Cardiac ventricle fibroblast (primary cell): Measurements from ENCODE around the gene DZIP3. TPM values are rescaled to one million over a fixed set of nuclear protein-coding genes. Genes with fewer than 3 reads are reported as not detected.

Source experiments
- total RNA-seq: library from RNA; depleted of rRNA; stranded (reverse); fragments of >200 nt; gene quantifications from 2 replicates; pipeline ENCODE4 v1.2.3, GENCODE V29; 2015

DZIP3 gene
- total RNA-seq, result 6.1 and 7.0 TPM in 2 replicates

GRCh38 chr3:108589081-108589997, at the start of gene DZIP3, which contains the start of gene CIP2A:
Gene DZIP3, plus strand, starts transcription at chr3:108589722. Its CDS starts 15,685 bp downstream, at chr3:108605407.
Gene CIP2A, minus strand, starts transcription at chr3:108589438. Its CDS starts 63 bp downstream, at chr3:108589375.

Other genes starting within 250 kb of the DZIP3 start
- gene MYH15, start 79.1 kb upstream of the DZIP3 start, total RNA-seq, result 0.10 TPM in 1 of 2 replicates, not detected in the other
- gene CIP2A, start 284 bp upstream of the DZIP3 start, total RNA-seq, result 3.3 and 4.0 TPM in 2 replicates
- not detected in 2 replicates for gene RETNLB, start 167.7 kb downstream of the DZIP3 start, total RNA-seq
- not detected in 2 replicates for gene TRAT1, start 233.1 kb downstream of the DZIP3 start, total RNA-seq